H9 (cell line): ENCODE data around the gene ATP8B4. TPM values are rescaled to one million over a fixed set of nuclear protein-coding genes. Genes with fewer than 3 reads are reported as not detected.

Experiments
- DNase-seq: peaks from one replicate; pipeline ENCODE4 v3.0.0-alpha.2; 2017
- H2AFZ ChIP-seq: one replicate; pipeline ENCODE4 v1.6.1; 2013; ENCODE audit warnings: mild to moderate bottlenecking, low read length, control low read depth, moderate library complexity
- H2AK5ac ChIP-seq: 2 replicates; pipeline ENCODE4 v1.6.1; 2013; ENCODE audit warnings: low read length, control low read depth, mixed read lengths; ENCODE audit not compliant: insufficient read length
- H2BK120ac ChIP-seq: one replicate; pipeline ENCODE4 v1.6.1; 2013; ENCODE audit warnings: low read depth, mild to moderate bottlenecking, low read length, control low read depth, inconsistent platforms; ENCODE audit not compliant: poor library complexity, severe bottlenecking
- H2BK12ac ChIP-seq: 2 replicates; pipeline ENCODE4 v1.6.1; 2013; ENCODE audit warnings: low read length, control low read depth, mixed read lengths, low read depth; ENCODE audit not compliant: insufficient read length
- H2BK15ac ChIP-seq: 2 replicates; pipeline ENCODE4 v1.6.1; 2013; ENCODE audit warnings: low read depth, low read length, control low read depth
- H2BK20ac ChIP-seq: one replicate; pipeline ENCODE4 v1.6.1; 2013; ENCODE audit warnings: low read depth, mild to moderate bottlenecking, low read length, control low read depth, inconsistent platforms; ENCODE audit not compliant: poor library complexity, severe bottlenecking
- H2BK5ac ChIP-seq: 2 replicates; pipeline ENCODE4 v1.6.1; 2013; ENCODE audit warnings: low read length, control low read depth, mixed read lengths; ENCODE audit not compliant: insufficient read length
- H3K14ac ChIP-seq: 2 replicates; pipeline ENCODE4 v1.6.1; 2013; ENCODE audit warnings: low read length, control low read depth; ENCODE audit not compliant: insufficient read depth
- H3K18ac ChIP-seq: 2 replicates; pipeline ENCODE4 v1.6.1; 2013; ENCODE audit warnings: low read depth, mild to moderate bottlenecking, mixed read lengths, low read length, control low read depth; ENCODE audit not compliant: insufficient read length
- H3K23ac ChIP-seq: 2 replicates; pipeline ENCODE4 v1.6.1; 2013; ENCODE audit warnings: low read length, control low read depth, mixed read lengths, low read depth; ENCODE audit not compliant: insufficient read length
- H3K23me2 ChIP-seq: 2 replicates; pipeline ENCODE4 v1.6.1; 2013; ENCODE audit warnings: low read depth, mild to moderate bottlenecking, mixed read lengths, low read length, control low read depth; ENCODE audit not compliant: insufficient read length, poor library complexity, severe bottlenecking
- H3K27ac ChIP-seq: 2 replicates; pipeline ENCODE4 v1.5.1; 2013; ENCODE audit warnings: low read length, control low read depth, mixed read lengths, low read depth; ENCODE audit not compliant: insufficient read length
- H3K27me3 ChIP-seq: 2 replicates; pipeline ENCODE4 v1.6.1; 2013; ENCODE audit warnings: low read length, control low read depth, inconsistent platforms; ENCODE audit not compliant: insufficient read depth
- H3K4ac ChIP-seq: 2 replicates; pipeline ENCODE4 v1.6.1; 2013; ENCODE audit warnings: low read depth, mild to moderate bottlenecking, control low read depth, inconsistent platforms, low read length, moderate library complexity
- H3K4me1 ChIP-seq: 2 replicates; pipeline ENCODE4 v1.6.1; 2013; ENCODE audit warnings: low read length, control low read depth, inconsistent platforms; ENCODE audit not compliant: insufficient read depth
- H3K4me2 ChIP-seq: 2 replicates; pipeline ENCODE4 v1.6.1; 2013; ENCODE audit warnings: low read length, control low read depth, mixed read lengths; ENCODE audit not compliant: insufficient read length, insufficient read depth
- H3K56ac ChIP-seq: 2 replicates; pipeline ENCODE4 v1.6.1; 2013; ENCODE audit warnings: low read depth, mild to moderate bottlenecking, mixed read lengths, low read length, control low read depth; ENCODE audit not compliant: insufficient read length
- H3K79me1 ChIP-seq: 2 replicates; pipeline ENCODE4 v1.6.1; 2013; ENCODE audit warnings: low read depth, mild to moderate bottlenecking, moderate library complexity, low read length, control low read depth, inconsistent platforms; ENCODE audit not compliant: insufficient read depth, poor library complexity, severe bottlenecking
- H3K79me2 ChIP-seq: 2 replicates; pipeline ENCODE4 v1.6.1; 2013; ENCODE audit warnings: low read length, control low read depth, inconsistent platforms; ENCODE audit not compliant: insufficient read depth
- H3K9ac ChIP-seq: 2 replicates; pipeline ENCODE4 v1.6.1; 2013; ENCODE audit warnings: low read length, control low read depth, mixed read lengths; ENCODE audit not compliant: insufficient read length; ENCODE audit errors: extremely low read depth
- H3K9me3 ChIP-seq: one replicate; pipeline ENCODE4 v1.6.1; 2013; ENCODE audit warnings: low read depth, low read length, inconsistent platforms; ENCODE audit not compliant: control insufficient read depth
- H3T11ph ChIP-seq: one replicate; pipeline ENCODE4 v1.6.1; 2013; ENCODE audit warnings: mild to moderate bottlenecking, low read length, control low read depth, inconsistent platforms
- H4K20me1 ChIP-seq: one replicate; pipeline ENCODE4 v1.6.1; 2013; ENCODE audit not compliant: control insufficient read depth, insufficient read length, insufficient read depth
- H4K5ac ChIP-seq: 2 replicates; pipeline ENCODE4 v1.6.1; 2013; ENCODE audit warnings: low read depth, mild to moderate bottlenecking, mixed read lengths, low read length, control low read depth; ENCODE audit not compliant: insufficient read length
- H4K8ac ChIP-seq: replicated peaks from 2 replicates; pipeline ENCODE4 v1.6.1; 2013; ENCODE audit warnings: low read length, control low read depth, mixed read lengths, low read depth; ENCODE audit not compliant: insufficient read length
- H4K91ac ChIP-seq: 2 replicates; pipeline ENCODE4 v1.6.1; 2013; ENCODE audit warnings: low read depth, mild to moderate bottlenecking, moderate library complexity, mixed read lengths, low read length, control low read depth; ENCODE audit not compliant: insufficient read length
- H3K27ac Mint-ChIP-seq, 3 experiments: 2 replicates in 2 of 3; 3 replicates in 1 of 3; pipeline ENCODE4 v1.8.0; 2020 to 2021; ENCODE audit warnings: mixed read lengths in 3 of 3, mild to moderate bottlenecking in 1 of 3, moderate library complexity in 1 of 3
- H3K27me3 Mint-ChIP-seq: 2 replicates; pipeline ENCODE4 v1.8.0; 2021; ENCODE audit warnings: low read depth, mild to moderate bottlenecking, moderate library complexity, mixed read lengths
- H3K36me3 Mint-ChIP-seq, 3 experiments: 2 replicates in 2 of 3; 3 replicates in 1 of 3; pipeline ENCODE4 v1.8.0; 2020 to 2021; ENCODE audit warnings: low read depth in 3 of 3, mixed read lengths in 3 of 3; ENCODE audit not compliant: insufficient read depth in 1 of 3
- H3K4me1 Mint-ChIP-seq, 2 experiments: 2 replicates each; pipeline ENCODE4 v1.8.0; 2020; ENCODE audit warnings: mixed read lengths in 2 of 2
- H3K4me3 Mint-ChIP-seq, 2 experiments: 2 replicates in 1 of 2; 3 replicates in 1 of 2; pipeline ENCODE4 v1.8.0; 2020 to 2021; ENCODE audit warnings: mild to moderate bottlenecking in 2 of 2, mixed read lengths in 2 of 2, moderate library complexity in 1 of 2
- H3K9me3 Mint-ChIP-seq, 2 experiments: 2 replicates in 1 of 2; 3 replicates in 1 of 2; pipeline ENCODE4 v1.8.0; 2020; ENCODE audit warnings: mild to moderate bottlenecking in 2 of 2, mixed read lengths in 2 of 2, moderate library complexity in 1 of 2
- total RNA-seq: library from RNA; stranded (reverse); gene quantifications from 2 replicates; pipeline ENCODE4 v1.2.1, GENCODE V29; 2021
- TF ChIP-seq, protein P1 (sequence below): fragments of 200-600 bp; sonication (generic); conservative IDR thresholded peaks from 3 replicates; pipeline ENCODE4 v1.8.0; 2021; ENCODE audit warnings: antibody characterized with exemption, mild to moderate bottlenecking

Gene ATP8B4
- total RNA-seq, 1 experiment from 2014 or later, result 0.52 TPM

DNA sequence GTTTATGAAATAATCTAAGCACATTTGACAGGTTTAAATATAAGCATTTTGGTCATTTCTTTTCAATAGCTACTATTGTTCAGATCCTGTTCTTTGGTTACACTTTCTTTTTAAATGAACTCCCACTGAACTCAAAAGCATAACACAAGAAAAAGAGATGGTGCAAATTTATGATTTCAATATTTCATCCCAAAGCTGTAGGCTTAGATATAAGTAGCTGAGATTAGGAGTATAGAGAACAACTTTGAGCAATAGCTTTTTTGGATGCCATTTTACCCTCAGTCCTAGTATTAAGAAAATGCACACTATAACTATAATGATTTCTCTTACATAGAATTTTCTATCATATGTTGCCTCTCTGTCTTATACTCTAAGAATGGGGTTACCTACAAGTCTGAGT, 213.8 kb downstream of the ATP8B4 start:
- no peak overlapping the region for H2AFZ ChIP-seq
- no peak overlapping the region for H2BK5ac ChIP-seq
- no peaks in the 10 kb centered on the region for H3K27me3 ChIP-seq
- Mint-ChIP-seq H3K27ac (no peak overlapping the region), H3K4me3 (no peak overlapping the region), H3K9me3 (peaks cover 0 to 6% of the 10 kb centered on the region in 2 experiments; a peak in 1 of 5 replicates), H3K4me1 (no peaks in the 10 kb centered on the region), H3K27me3 (peaks cover 3% of the 10 kb centered on the region; the same call in 1 of the 2 replicates), H3K36me3 (peaks cover 0 to 4% (median 0%) of the 10 kb centered on the region in 3 experiments; a peak in 2 of 7 replicates)
- no peak overlapping the region for H3K14ac ChIP-seq
- no peak overlapping the region for H3K18ac ChIP-seq
- H3K4me2 ChIP-seq, result no peak overlapping the region
- no peak overlapping the region for H2BK12ac ChIP-seq
- TF ChIP-seq, protein P1, sequence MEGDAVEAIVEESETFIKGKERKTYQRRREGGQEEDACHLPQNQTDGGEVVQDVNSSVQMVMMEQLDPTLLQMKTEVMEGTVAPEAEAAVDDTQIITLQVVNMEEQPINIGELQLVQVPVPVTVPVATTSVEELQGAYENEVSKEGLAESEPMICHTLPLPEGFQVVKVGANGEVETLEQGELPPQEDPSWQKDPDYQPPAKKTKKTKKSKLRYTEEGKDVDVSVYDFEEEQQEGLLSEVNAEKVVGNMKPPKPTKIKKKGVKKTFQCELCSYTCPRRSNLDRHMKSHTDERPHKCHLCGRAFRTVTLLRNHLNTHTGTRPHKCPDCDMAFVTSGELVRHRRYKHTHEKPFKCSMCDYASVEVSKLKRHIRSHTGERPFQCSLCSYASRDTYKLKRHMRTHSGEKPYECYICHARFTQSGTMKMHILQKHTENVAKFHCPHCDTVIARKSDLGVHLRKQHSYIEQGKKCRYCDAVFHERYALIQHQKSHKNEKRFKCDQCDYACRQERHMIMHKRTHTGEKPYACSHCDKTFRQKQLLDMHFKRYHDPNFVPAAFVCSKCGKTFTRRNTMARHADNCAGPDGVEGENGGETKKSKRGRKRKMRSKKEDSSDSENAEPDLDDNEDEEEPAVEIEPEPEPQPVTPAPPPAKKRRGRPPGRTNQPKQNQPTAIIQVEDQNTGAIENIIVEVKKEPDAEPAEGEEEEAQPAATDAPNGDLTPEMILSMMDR, result no peak
- no peak overlapping the region for H3K27ac ChIP-seq
- no peak overlapping the region for H2BK20ac ChIP-seq
- no peaks in the 10 kb centered on the region for H4K20me1 ChIP-seq
- H2BK120ac ChIP-seq, result no peak overlapping the region
- H4K8ac ChIP-seq, result no peak overlapping the region
- no peak overlapping the region for H2AK5ac ChIP-seq
- no peaks in the 10 kb centered on the region for H3K23me2 ChIP-seq
- no peaks in the 10 kb centered on the region for H3K79me2 ChIP-seq
- no peak overlapping the region for H4K5ac ChIP-seq
- H3K4me1 ChIP-seq, result no peaks in the 10 kb centered on the region
- no peak overlapping the region for H2BK15ac ChIP-seq
- no peaks in the 10 kb centered on the region for H3K79me1 ChIP-seq
- H4K91ac ChIP-seq, result no peak overlapping the region
- no peak overlapping the region for H3K56ac ChIP-seq
- H3K9ac ChIP-seq, result no peak overlapping the region
- H3K4ac ChIP-seq, result no peak overlapping the region
- no peaks in the 10 kb centered on the region for H3K9me3 ChIP-seq
- H3T11ph ChIP-seq, result no peak overlapping the region
- DNase-seq, result no peak
- no peak overlapping the region for H3K23ac ChIP-seq
